Hepatocyte (in vitro differentiated cells): ENCODE measurements around the gene ZSCAN23.

Experiments
- CTCF ChIP-seq: fragments of 200-600 bp; sonication (generic); IDR thresholded peaks from 2 replicates; pipeline ENCODE4 v1.5.1; 2016; ENCODE audit warnings: antibody characterized with exemption, mild to moderate bottlenecking; ENCODE audit not compliant: poor library complexity
- EZH2 ChIP-seq: fragments of 200-600 bp; sonication (generic); IDR thresholded peaks from 2 replicates; pipeline ENCODE4 v1.6.1; 2016; ENCODE audit warnings: antibody characterized with exemption, mild to moderate bottlenecking, borderline replicate concordance
- EZH2phosphoT487 ChIP-seq: fragments of 200-600 bp; sonication (generic); IDR thresholded peaks from one replicate; pipeline ENCODE4 v1.6.1; 2018; ENCODE audit warnings: antibody characterized with exemption, mild to moderate bottlenecking, low read depth, moderate library complexity; ENCODE audit not compliant: unreplicated experiment, severe bottlenecking

- TF ChIP-seq CTCF (no peak), EZH2phosphoT487 (no peak), EZH2 (no peak)
Measured at GRCh38 chr6:28433119-28433518, 10.2 kb downstream of the ZSCAN23 start.
